ENCODE data around the gene ETV7.
A peak's percentile ranks its signal among the peaks of the same experiment; 100 is the strongest.
"Not testable (repeated sequence)": the region's sequence is repeated elsewhere in the genome, so short reads cannot be mapped to it uniquely, and the experiment has no call there.

ETV7 gene

DNA sequence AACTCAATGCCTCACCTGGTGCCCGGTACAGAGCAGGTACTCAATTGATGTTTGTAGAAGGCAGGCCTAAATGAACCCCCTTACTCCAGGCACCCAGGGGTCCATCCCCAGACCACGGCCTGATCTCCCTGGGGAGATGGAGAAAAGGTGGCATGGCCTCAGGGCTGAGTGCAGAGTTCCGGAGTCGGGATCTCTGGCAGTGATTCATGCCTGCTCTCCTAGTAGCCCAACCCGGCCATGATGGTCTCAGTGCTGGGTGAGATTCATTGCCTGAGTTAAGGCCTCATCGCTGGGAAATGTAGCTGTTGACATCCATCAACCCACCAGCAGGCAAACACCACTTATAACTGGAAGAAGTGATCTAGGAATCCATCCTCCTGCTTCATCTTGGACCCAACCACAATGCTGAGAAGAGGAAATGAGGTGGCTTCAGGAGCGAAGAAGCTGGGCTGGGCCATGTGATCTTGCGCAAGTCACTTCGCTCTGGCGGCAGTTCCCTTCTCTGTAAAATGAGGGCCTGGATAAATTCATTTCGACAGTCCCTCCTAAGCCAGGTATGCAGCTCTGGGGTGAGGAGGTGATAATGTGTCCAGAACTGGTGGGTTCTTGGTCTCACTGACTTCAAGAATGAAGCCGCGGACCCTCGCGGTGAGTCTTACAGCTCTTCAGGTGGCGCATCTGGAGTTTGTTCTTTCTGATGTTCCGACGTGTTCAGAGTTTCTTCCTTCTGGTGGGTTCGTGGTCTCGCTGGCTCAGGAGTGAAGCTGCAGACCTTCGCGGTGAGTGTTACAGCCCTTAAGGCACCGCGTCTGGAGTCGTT, 24.7 kb downstream of the ETV7 start:
- DNase-seq, result no peak

DNA sequence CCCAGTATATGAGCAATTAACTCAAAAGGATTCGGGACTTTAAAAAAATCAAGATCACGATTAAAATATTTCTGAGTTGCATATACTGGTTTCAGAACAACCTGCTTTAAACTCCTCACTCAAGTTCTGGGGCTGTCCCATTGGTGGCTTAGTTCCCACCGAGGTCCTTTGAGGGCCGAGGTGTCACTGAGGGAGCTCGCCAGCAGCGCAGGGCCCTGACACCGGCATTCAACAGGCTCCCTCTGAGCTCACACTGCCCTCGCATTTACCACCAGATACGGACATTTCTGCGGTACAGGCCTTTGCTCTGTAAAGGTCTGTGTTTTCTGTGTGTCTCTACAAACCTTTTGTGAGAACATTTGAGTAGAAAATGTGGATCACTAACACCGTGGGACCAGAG, 26.4 kb downstream of the ETV7 start:
- DNase-seq, result no peak

DNA sequence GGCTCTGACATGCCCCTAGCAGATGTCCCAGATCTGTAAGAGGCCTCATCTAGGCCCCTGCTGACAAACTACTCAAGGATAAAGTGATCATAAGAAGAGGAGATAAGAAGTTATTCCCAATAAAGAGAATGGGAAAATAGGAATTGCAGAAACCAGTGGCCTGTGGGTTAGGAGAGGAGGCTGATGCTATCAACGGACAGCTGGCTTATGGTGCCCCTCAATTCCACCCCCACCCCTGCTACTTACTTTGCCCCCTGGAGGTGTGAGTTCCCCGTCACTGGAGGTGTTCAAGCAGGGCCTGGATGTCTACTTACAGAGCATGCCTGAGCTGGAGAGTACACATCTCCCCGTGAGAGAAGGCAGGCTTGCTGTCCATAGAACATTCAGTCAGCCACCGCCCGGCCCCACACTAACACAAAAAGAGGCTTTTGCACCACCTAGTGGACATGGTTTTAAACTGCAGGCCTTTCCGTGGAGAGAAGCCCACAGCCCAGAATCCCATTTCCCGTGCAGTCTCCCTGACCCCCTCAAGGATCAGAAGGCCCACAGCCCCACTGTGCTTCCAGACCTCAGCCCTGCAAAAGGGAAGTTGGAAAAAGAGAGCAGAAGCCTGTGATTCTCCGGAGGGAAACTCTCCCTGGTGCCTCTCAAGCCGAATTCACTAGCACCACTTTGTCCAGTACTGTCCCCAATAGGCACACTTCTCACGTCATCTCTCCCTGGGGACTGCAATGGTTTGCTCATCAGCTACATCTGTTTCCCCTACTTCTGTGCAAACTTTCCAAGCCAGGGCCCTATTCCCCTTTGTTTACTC, 27.0 kb downstream of the ETV7 start:
- peak; percentile 55 for DNase-seq

DNA sequence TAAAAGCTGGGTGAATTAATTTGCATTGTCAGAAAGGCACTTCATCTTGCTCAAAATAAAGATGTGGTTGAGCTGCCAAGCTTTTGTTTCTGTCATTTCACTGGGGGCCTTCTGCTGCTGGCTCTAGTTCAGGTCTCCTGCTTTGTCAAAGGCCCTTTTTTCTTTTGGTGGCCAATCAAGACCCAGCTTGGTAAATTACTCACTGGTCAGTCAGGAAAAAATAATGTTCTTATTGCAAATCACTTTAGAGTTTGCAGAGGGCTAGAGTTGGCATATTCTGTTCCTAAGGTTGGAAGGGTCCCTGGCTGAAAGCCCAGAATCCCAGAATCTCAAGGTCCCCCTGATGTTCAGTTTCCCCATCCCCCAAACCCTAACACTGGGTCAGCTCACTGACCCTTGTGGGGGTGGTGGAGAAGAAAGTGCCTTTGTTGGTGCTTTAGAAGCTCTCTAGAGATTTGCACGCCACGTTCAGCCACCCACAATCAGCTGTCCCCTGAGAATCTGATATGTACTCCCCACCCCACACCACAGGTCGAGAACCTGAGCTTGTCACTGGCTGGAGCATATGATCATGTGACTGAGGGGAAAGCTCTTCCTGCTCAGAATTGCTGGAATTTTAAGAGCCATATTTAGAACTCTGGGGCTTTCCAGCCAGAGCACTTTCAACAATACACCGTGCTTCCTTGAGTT, 29.1 kb downstream of the ETV7 start:
- DNase-seq, result no peak

DNA sequence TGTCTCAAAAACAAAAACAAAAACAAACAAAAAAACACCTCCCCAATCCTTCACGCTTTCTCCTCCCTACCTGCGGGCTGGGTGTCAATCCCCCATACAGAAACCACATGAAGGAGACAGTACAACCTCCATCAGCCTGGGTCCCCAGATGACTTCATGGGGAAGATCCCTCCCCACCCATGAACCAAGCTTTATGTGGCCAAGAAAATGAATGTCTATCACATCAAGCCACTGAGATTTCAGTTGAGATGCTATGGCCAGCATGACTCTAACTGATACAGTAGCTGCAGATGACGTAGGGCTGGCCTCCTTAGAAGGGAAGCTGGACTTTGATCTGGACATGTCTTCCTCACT, 29.6 kb downstream of the ETV7 start:
- no peak for DNase-seq

DNA sequence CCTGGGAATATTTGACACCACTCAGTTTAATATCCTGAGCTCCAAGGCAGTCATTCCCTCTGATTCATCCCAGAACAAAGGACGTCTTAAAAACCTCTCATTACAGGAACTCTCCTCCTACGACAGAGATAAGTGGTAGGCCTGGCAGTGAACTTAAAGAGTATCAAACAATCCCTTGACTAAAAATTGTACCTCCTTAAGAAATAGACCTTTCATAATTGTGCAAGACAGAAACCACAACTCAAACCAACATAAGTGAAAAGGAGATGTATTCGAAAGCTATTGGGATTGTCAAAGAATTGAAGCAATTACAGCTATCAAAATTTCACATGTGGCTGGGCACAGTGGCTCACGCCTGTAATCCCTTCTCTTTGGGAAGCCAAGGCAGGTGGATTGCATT, 31.6 kb downstream of the ETV7 start:
- DNase-seq, result no peak

DNA sequence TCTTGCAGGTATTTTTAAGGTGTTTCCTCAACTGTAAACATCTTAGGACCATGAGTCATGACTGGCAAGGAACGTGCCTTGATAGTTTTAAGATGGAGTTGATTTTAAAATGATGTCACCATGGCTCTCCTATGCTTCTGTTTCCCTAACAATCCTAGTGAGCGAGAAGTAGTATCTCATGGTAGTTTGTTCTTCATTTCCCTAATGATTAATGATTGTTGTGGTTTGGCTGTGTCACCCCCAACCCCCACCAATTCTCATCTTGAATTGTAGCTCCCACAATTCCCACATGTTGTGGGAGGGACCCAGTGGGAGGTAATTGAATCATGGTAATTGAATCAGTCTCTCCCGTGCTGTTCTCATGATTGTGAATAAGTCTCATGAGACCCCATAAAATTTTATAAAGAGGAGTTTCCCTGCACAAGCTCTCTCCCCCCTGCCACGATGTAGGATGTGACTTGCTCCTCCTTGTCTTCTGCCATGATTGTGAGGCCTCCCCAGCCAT, 34.0 kb downstream of the ETV7 start:
- DNase-seq, result no peak

DNA sequence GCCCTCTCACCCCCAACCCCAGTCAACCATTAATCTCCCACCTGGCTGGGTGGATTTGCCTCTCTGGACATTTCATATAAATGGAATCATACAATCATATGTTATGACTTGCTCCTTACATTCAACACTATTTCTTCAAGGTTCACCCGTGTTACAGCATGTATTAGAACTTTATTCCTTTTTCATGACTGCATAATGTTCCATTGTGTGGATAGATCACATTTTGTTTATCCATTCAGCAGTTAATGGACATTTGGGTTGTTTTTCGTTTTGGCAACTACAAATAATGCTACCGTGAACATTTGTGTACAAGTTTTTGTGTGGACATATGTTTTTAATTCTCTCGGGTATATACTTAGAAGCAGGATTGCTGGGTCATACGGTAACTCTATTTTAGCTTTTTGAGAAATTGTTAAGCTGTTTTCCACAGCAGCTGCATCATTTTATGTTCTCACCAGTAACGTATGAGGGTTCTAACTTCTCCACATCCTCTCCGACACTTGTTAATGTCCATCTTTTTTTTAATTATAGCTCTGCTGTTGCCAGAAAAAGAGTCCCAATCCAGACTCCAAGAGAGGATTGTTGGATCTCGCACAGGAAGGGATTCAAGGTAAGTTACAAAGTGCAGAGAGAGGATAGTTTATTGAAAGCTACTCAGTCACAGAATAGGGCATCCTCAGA, 34.9 kb downstream of the ETV7 start:
- no peak for DNase-seq

DNA sequence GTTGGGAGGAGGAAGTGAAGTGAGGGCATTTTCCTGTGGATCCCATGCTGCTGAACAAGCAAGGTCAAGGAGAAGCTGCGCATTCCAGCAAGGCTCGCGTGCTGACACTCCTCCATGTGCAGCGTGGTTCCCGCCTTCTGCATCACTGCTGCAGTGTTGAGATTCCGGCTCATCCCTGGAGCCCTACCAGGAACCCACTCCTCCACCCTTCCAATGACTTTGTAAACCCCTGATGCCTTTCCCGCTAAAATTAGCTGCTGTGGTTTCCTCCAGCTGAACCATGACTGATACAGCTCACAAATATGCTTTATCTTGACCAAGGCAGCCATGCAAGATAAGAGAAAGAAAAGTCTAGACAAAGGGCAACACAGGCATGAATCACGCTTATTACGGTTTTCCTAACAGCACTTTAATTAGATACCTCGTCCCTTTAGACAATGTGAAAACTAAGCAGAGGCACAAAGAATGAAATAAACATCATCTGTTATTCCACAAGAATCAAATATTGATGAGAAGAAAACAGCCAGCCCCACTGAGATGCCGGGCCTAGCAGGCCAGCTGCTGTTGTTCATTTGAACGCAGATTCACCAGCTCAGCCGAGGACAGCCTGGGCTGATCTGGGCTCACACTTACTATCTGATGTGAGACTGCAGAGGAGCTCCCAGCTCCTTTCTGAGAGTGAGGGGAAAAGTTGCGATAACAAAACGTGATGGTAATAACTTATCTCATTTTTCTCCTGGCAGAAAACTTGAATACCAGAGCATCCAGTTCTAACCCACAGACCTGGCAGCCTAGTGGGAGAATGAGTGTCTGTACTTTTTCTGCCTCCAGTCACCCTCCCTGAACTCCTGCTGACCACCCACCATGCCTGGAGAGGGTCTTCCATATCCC, 36.5 kb downstream of the ETV7 start:
- no peak for DNase-seq

DNA sequence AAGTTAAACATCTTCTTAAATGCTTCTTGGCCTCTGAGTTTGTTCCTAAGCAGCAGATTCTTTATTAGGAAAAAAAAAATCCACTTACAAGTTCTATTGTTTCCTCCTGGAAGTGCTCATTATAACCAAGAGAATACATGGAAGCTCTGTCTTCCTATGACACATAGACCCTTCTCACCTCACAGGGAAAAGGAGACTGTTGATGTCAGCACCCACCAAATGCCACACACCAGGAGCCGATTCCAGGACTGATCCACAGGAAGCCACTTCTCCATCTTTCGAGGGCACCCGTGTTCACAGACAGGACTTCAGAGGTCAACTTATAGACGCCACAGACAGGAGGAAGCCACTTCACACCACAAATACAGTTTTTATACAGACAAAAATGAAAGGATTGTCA, 37.4 kb downstream of the ETV7 start:
- no peak for DNase-seq

DNA sequence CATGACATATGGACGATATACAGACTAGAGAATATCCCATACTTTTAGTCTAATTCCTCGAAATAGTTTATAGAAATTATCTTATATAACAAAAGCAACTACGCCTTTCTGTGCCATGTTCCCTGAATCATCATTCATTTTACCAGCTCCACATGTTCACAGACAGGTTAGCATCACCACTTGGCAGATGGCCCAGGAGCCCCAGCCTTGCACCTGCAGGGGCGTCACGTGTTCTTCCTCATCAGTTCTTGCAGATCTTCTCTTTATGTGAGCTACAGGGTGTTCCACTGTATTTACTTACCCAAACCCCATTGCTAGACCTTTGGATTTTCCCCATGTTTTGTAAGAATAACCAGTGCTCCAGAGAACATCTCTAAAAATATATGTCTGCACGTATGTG, 38.2 kb downstream of the ETV7 start:
- no peak for DNase-seq

DNA sequence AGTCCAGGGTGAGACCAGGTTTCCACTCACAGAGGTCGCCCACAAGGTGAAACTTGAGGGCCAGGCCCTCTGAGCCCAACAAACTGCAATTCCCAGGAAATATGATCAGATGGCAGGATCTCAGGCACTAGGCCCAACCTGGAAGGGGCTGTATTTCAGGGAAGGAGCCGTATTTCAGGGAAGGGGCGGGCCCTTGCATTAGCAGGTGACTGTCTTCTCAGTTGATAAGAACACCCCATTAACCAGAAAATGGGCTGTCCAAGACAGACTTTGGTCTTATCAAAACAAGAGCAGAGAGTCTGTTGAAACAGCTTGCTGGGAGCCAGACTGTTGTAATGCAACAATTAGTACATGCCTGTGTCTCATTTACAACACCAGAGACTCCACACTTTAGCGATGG, 39.8 kb downstream of the ETV7 start:
- DNase-seq, result no peak

DNA sequence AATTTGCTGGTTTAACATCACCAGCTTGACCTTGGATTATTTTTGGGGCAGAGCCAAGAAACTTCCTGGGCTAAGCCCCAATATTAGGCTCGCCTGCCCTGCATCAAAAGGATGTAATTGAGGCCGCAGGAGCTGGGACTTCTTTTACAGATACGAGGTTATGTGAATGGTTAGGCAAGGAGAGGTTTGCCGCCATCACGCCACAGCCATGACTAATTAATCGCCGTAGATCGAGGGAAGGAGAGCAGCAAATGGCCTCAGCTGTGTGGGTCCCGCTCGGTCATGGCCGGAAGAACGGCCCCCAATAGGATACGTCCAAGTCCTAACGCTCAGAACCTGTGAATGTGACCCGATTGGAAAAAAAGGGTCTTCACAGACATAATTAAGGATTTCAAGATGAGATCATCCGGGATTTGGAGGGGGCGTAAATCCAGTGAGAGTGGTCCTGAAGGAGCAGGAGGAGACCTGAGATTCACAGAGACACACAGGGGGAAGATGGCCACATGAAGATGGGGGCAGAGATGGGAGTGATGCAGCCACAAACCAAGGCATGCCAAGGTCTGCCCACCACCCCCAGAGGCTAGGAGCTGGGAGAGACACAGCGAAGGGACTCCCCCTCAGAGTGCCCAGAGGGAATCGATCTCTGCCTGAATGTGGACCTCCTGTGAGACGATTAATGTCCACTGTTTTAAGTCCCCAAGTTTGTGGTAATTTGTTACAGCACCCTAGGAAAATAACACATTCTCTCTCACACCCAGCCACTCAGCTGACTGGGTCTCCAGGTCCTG, 40.8 kb downstream of the ETV7 start:
- no peak for DNase-seq

DNA sequence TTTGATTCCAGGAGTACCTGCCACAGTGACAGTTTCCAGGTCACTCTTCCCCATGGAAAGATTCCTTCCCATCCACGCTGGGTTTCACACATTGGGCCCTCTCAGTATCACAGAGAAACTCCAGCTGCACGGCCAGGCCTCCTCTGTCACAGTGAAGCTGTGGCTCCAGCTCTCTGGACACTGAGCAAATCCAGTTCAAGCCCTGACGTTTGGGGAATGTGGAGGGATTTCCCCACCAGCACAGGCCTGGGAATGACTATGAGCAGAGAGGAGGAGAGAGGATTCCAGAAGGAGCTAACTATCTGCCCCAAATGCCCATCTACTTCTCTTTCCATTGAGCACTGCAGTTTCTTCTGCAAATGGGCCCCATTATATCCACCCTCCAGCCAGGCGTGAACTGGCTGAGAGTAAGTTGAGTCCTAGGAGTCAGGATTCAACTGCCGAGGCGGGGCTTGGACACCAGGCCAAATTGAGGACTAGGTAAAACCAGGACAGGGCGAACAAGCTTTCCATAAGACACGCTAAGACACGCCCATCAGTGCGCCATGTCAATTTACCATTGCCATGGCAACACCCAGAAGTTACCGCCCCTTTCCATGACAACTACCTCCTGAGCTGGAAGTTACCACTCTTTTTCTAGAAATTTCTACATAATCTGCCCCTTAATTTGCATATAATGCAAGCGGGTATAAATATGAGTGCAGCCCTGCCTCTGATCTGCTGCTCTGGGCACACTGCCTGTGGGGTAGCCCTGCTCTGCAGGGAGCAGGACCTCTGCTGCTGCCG, 41.6 kb downstream of the ETV7 start:
- DNase-seq, result no peak

DNA sequence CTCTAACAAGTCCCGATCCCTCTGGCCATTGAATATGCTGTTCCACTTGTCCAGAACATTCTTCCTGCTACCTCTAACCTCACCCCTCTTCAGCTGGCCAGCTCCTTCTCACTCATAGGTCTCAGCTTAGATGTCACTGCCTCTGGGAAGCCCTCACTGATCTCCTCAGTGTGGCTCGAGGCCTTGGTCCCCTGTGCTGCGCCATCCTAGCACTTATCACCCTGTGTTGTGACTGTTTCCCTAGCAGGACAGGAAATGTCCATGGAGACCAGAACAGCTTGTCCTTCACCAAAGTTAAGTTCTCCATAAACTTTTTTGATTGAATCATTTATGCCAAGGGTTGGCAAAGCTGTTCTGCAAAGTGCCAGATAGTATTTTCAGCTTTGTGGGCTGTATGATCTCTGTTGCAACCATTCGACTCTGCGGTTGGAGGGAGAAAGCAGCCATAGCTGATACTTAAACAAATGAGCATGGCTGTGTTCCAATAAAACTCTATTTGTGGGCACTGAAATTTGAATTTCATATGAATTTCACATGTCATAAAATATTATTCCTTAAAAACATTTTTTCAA, 44.3 kb downstream of the ETV7 start:
- DNase-seq, result no peak

DNA sequence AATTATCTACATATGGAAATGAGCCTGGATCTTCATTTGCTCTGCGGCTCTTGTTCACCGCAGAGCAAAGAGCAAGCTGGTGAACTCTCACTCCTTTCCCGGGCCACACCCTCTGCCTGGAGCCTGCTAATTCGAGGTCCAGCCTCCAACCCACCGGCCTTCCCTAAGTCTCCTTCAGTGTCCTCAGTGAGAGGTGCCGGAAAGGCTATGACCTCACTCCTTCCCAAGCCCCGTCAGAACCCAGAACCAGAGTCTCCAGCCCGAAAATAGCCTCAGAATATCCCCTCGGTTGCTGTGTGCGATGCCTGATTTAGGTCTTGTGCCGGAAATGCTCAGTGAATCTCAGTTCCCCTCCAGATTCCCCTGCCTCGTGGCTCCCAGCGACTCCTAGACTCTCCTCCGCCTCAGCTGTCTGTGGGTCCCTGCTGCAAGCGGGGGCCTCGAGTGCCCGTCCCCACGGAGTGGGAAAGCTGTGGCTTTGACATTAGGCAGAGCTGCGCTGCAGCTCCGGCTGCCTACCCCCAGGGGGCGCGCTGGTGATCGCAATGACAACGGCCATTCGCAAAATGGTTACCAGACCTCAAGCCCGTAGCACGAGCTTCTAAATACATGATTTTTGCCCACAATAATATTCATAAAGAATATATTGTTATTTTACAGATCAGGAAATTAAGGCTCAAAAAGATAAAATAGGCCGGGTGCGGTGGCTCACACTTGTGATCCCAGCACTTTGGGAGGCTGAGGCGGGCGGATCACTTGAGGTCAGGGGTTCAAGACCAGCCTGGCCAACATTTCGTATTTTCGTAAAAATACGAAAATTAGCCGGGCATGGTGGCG, 46.6 kb downstream of the ETV7 start:
- DNase-seq, result peak; percentile 72

DNA sequence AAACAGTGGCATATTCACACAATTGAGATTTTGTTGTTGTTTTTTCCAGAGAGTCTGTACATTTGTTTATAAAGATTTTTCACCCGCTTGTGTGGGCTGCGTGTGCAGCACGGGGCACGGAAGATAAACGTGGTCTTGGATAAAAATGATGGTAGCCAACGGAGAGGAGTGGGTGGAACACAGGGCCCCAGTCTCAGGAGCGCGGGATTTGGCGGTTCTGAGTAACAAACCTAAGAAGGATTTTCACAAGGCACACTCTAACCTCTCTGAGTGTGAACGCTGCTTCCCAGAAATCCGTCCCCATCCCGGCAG, 47.2 kb downstream of the ETV7 start:
- no peak for DNase-seq

DNA sequence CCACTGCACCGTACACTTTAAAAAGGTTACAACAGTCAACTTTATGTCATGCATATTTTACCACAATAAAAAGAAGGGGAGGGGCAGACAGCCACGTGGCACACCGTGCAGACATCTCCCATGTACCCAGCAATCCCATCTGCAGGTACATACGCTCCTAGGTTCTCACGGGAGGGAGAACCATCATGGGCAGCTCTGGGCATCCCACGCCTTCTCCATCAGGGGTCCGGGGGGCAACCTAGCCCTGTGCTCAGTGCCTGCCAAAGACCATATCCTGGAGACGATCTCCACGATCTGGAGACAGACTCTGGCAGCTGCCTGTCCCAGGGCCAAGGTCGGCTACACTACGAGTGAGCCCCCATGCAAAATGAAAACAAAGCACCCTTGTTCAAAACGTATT, 48.3 kb downstream of the ETV7 start:
- DNase-seq, result no peak

DNA sequence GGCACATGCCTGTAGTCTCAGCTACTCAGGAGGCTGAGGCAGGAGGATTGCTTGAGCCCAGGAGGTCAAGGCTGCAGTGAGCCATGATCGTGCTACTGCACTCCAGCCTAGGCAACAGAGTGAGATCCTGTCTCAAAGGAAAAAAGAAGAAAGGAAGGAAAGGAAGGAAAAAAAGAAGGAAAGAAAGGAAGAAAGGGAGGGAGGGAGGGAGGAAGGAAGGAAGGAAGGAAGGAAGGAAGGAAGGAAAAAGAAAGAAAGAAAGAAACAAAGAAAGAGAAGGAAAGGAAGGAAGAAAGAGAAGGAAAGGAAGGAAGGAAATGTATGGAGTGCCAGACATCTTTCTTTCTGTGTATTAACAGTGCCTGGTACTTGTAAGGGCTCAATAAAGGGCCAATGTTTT, 49.2 kb downstream of the ETV7 start:
- not testable (repeated sequence) for DNase-seq

Data from T-helper 9 cell (primary cell).